ENCODE results near the gene PLSCR4. TPM values are rescaled to one million over a fixed set of nuclear protein-coding genes. Genes with fewer than 3 reads are reported as not detected.

Gene PLSCR4
- total and polyA plus RNA-seq, 4 donors: 19.5 to 56.4 (median 34.9) TPM

GRCh38 chr3:146195030-146195429 is 55.9 kb downstream of the PLSCR4 start:
- Histone ChIP-seq H3K9ac (ENCODE audit: low read depth in 1 of 2, low read length in 2 of 2) (no peak overlapping the region), H3K27me3 (ENCODE audit: control insufficient read depth in 4 of 4, insufficient read depth in 4 of 4, low read length in 3 of 4) (no peaks in the 10 kb centered on the region), H3K9me3 (ENCODE audit: control insufficient read depth in 4 of 4, low read length in 3 of 4) (no peaks in the 10 kb centered on the region), H3K4me3 (ENCODE audit: low read depth in 1 of 3, low read length in 3 of 3) (no peak overlapping the region), H3K36me3 (ENCODE audit: control insufficient read depth in 4 of 4, insufficient read depth in 3 of 4, low read depth in 1 of 4, low read length in 3 of 4) (peaks cover 0 to 29% (median 10%) of the 10 kb centered on the region in 4 donors), H3K27ac (ENCODE audit: low read depth in 1 of 2, low read length in 2 of 2) (no peak overlapping the region), H3K4me1 (ENCODE audit: control insufficient read depth in 4 of 4, insufficient read depth in 4 of 4, low read length in 3 of 4) (no peaks in the 10 kb centered on the region)
- no peak for DNase-seq (ENCODE audit: low spot score)
- peak; percentile 52 for TF ChIP-seq NR2F2 (IDR thresholded peaks at IDR 0.05)
- no peak for TF ChIP-seq FOXA1 (IDR thresholded peaks at IDR 0.05)
- TF ChIP-seq HNF4A (conservative IDR thresholded peaks at IDR 0.05): no peak
- 72% methylated on average over 3 of the region's 3 CpGs for WGBS

- Histone ChIP-seq H3K27me3 (ENCODE audit: control insufficient read depth in 4 of 4, insufficient read depth in 4 of 4, low read length in 3 of 4) (no peaks in the 10 kb centered on the region), H3K9ac (ENCODE audit: low read depth in 1 of 2, low read length in 2 of 2) (no peak overlapping the region), H3K27ac (ENCODE audit: low read depth in 1 of 2, low read length in 2 of 2) (no peak overlapping the region), H3K9me3 (ENCODE audit: control insufficient read depth in 4 of 4, low read length in 3 of 4) (no peaks in the 10 kb centered on the region), H3K4me3 (ENCODE audit: low read depth in 1 of 3, low read length in 3 of 3) (no peak overlapping the region), H3K4me1 (ENCODE audit: control insufficient read depth in 4 of 4, insufficient read depth in 4 of 4, low read length in 3 of 4) (no peaks in the 10 kb centered on the region), H3K36me3 (ENCODE audit: control insufficient read depth in 4 of 4, insufficient read depth in 3 of 4, low read depth in 1 of 4, low read length in 3 of 4) (peaks cover 2 to 30% (median 9%) of the 10 kb centered on the region in 4 donors)
- 90% methylated on average over 1 of the region's 1 CpG for WGBS
- DNase-seq (ENCODE audit: low spot score): no peak
- TF ChIP-seq JUND (IDR thresholded peaks at IDR 0.05) (no peak), TAF1 (conservative IDR thresholded peaks at IDR 0.05) (no peak), HNF4G (IDR thresholded peaks at IDR 0.05) (no peak), FOXA1 (IDR thresholded peaks at IDR 0.05) (no peak), NR2F2 (IDR thresholded peaks at IDR 0.05) (no peak), FOXA2 (IDR thresholded peaks at IDR 0.05) (no peak), HNF4A (conservative IDR thresholded peaks at IDR 0.05) (no peak), RAD21 (IDR thresholded peaks at IDR 0.05) (no peak), SP1 (IDR thresholded peaks at IDR 0.05) (no peak), GABPA (IDR thresholded peaks at IDR 0.05 in 1 of 2, conservative IDR thresholded peaks at IDR 0.05 in 1 of 2) (no peak), RXRA (IDR thresholded peaks at IDR 0.05) (no peak), EGR1 (IDR thresholded peaks at IDR 0.05; ENCODE audit: low read depth in 2 of 2) (no peak)
- TF ChIP-seq, protein P1, sequence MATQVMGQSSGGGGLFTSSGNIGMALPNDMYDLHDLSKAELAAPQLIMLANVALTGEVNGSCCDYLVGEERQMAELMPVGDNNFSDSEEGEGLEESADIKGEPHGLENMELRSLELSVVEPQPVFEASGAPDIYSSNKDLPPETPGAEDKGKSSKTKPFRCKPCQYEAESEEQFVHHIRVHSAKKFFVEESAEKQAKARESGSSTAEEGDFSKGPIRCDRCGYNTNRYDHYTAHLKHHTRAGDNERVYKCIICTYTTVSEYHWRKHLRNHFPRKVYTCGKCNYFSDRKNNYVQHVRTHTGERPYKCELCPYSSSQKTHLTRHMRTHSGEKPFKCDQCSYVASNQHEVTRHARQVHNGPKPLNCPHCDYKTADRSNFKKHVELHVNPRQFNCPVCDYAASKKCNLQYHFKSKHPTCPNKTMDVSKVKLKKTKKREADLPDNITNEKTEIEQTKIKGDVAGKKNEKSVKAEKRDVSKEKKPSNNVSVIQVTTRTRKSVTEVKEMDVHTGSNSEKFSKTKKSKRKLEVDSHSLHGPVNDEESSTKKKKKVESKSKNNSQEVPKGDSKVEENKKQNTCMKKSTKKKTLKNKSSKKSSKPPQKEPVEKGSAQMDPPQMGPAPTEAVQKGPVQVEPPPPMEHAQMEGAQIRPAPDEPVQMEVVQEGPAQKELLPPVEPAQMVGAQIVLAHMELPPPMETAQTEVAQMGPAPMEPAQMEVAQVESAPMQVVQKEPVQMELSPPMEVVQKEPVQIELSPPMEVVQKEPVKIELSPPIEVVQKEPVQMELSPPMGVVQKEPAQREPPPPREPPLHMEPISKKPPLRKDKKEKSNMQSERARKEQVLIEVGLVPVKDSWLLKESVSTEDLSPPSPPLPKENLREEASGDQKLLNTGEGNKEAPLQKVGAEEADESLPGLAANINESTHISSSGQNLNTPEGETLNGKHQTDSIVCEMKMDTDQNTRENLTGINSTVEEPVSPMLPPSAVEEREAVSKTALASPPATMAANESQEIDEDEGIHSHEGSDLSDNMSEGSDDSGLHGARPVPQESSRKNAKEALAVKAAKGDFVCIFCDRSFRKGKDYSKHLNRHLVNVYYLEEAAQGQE (IDR thresholded peaks at IDR 0.05): no peak
- TF ChIP-seq, protein P2, sequence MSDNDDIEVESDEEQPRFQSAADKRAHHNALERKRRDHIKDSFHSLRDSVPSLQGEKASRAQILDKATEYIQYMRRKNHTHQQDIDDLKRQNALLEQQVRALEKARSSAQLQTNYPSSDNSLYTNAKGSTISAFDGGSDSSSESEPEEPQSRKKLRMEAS (IDR thresholded peaks at IDR 0.05): no peak
- TF ChIP-seq, protein P3, sequence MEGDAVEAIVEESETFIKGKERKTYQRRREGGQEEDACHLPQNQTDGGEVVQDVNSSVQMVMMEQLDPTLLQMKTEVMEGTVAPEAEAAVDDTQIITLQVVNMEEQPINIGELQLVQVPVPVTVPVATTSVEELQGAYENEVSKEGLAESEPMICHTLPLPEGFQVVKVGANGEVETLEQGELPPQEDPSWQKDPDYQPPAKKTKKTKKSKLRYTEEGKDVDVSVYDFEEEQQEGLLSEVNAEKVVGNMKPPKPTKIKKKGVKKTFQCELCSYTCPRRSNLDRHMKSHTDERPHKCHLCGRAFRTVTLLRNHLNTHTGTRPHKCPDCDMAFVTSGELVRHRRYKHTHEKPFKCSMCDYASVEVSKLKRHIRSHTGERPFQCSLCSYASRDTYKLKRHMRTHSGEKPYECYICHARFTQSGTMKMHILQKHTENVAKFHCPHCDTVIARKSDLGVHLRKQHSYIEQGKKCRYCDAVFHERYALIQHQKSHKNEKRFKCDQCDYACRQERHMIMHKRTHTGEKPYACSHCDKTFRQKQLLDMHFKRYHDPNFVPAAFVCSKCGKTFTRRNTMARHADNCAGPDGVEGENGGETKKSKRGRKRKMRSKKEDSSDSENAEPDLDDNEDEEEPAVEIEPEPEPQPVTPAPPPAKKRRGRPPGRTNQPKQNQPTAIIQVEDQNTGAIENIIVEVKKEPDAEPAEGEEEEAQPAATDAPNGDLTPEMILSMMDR (IDR thresholded peaks at IDR 0.05; ENCODE audit: low read depth, low read length, missing input control): no peak
- TF ChIP-seq, protein P4, sequence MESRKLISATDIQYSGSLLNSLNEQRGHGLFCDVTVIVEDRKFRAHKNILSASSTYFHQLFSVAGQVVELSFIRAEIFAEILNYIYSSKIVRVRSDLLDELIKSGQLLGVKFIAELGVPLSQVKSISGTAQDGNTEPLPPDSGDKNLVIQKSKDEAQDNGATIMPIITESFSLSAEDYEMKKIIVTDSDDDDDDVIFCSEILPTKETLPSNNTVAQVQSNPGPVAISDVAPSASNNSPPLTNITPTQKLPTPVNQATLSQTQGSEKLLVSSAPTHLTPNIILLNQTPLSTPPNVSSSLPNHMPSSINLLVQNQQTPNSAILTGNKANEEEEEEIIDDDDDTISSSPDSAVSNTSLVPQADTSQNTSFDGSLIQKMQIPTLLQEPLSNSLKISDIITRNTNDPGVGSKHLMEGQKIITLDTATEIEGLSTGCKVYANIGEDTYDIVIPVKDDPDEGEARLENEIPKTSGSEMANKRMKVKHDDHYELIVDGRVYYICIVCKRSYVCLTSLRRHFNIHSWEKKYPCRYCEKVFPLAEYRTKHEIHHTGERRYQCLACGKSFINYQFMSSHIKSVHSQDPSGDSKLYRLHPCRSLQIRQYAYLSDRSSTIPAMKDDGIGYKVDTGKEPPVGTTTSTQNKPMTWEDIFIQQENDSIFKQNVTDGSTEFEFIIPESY (IDR thresholded peaks at IDR 0.05): no peak
- TF ChIP-seq, protein P5, sequence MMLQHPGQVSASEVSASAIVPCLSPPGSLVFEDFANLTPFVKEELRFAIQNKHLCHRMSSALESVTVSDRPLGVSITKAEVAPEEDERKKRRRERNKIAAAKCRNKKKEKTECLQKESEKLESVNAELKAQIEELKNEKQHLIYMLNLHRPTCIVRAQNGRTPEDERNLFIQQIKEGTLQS (IDR thresholded peaks at IDR 0.05): no peak
These were observed 59.9 kb downstream of the PLSCR4 start for GRCh38 chr3:146191051-146191450.
